ENCODE results near the gene ENPP7.

Gene ENPP7

DNA sequence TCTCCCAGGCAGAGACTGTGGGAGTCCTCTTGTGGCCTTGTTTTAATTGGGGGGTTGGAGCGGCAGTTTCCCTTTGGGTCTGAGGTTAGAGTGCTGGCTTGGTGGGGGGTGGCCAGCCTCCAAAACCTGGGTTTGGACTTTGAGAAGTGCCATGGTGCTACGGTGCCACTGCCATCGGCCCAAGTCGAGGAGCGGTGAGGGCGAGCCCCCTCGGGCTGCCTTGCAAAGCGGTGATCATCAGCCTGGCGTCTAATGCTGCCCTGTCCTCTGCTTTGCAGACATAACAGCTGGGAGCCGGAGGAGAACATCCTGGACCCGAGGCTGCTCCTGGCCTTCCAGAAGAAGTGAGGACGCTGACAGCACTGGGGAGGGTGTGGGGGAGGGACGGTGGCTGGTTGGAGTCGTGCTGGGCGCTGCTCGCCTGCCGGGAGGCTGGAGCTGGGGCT, 48.4 kb downstream of the ENPP7 start:
- TF ChIP-seq, protein P1, sequence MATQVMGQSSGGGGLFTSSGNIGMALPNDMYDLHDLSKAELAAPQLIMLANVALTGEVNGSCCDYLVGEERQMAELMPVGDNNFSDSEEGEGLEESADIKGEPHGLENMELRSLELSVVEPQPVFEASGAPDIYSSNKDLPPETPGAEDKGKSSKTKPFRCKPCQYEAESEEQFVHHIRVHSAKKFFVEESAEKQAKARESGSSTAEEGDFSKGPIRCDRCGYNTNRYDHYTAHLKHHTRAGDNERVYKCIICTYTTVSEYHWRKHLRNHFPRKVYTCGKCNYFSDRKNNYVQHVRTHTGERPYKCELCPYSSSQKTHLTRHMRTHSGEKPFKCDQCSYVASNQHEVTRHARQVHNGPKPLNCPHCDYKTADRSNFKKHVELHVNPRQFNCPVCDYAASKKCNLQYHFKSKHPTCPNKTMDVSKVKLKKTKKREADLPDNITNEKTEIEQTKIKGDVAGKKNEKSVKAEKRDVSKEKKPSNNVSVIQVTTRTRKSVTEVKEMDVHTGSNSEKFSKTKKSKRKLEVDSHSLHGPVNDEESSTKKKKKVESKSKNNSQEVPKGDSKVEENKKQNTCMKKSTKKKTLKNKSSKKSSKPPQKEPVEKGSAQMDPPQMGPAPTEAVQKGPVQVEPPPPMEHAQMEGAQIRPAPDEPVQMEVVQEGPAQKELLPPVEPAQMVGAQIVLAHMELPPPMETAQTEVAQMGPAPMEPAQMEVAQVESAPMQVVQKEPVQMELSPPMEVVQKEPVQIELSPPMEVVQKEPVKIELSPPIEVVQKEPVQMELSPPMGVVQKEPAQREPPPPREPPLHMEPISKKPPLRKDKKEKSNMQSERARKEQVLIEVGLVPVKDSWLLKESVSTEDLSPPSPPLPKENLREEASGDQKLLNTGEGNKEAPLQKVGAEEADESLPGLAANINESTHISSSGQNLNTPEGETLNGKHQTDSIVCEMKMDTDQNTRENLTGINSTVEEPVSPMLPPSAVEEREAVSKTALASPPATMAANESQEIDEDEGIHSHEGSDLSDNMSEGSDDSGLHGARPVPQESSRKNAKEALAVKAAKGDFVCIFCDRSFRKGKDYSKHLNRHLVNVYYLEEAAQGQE (IDR thresholded peaks at IDR 0.05; ENCODE audit: insufficient read depth in 1 of 2, low read depth in 2 of 2, low read length in 2 of 2) = no peak
- TF ChIP-seq POLR2AphosphoS5 (IDR thresholded peaks at IDR 0.05; ENCODE audit: low read depth, low read length) = no peak
- no peak for TF ChIP-seq TAF1 (IDR thresholded peaks at IDR 0.05; ENCODE audit: borderline replicate concordance, insufficient read depth, low read length)
- no peak for TF ChIP-seq SIN3A (IDR thresholded peaks at IDR 0.05; ENCODE audit: borderline replicate concordance, insufficient read depth, low read length)
- TF ChIP-seq FOXP2 (optimal IDR thresholded peaks at IDR 0.05; ENCODE audit: borderline replicate concordance, extremely low read depth, extremely low read length, insufficient read depth) = no peak

DNA sequence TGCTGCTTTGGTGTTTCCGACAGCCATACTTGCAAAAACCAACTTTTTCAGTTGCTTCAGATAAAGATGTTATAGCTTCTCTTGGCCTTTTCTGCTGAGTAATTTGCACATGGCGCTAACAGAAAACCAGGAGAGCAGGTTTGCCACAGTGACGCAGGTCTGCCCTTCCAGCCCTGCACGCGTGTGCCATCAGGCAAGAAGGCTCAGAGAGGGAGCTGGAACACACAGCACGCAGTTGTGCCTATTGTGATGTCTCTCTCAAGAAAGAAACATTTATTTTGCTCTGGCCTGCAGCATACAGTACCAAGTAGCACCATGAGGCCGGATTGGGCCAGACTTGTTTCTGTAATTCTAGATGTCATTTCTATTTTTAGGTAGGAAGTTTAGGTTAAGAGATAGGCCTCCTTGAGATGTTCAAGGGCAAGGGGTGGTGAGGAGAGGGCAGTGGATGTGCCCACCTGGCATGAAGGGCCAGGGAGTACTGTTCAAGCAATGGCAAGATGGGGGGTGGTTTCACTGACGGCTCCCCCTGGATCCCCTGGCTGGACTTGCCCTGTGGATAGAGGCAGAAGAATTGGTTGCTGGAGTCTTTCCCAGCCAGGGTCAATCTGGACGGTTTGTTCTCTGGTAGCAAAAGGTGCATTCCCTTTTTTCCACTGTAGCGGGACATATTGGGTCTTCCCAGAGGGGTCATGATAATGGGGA, 49.1 kb downstream of the ENPP7 start:
- TF ChIP-seq SIN3A (IDR thresholded peaks at IDR 0.05; ENCODE audit: borderline replicate concordance, insufficient read depth, low read length) (no peak), POLR2AphosphoS5 (IDR thresholded peaks at IDR 0.05; ENCODE audit: low read depth, low read length) (no peak), TAF1 (IDR thresholded peaks at IDR 0.05; ENCODE audit: borderline replicate concordance, insufficient read depth, low read length) (no peak), FOXP2 (optimal IDR thresholded peaks at IDR 0.05; ENCODE audit: borderline replicate concordance, extremely low read depth, extremely low read length, insufficient read depth) (no peak)
- TF ChIP-seq, protein P1 (IDR thresholded peaks at IDR 0.05; ENCODE audit: insufficient read depth in 1 of 2, low read depth in 2 of 2, low read length in 2 of 2) = no peak

DNA sequence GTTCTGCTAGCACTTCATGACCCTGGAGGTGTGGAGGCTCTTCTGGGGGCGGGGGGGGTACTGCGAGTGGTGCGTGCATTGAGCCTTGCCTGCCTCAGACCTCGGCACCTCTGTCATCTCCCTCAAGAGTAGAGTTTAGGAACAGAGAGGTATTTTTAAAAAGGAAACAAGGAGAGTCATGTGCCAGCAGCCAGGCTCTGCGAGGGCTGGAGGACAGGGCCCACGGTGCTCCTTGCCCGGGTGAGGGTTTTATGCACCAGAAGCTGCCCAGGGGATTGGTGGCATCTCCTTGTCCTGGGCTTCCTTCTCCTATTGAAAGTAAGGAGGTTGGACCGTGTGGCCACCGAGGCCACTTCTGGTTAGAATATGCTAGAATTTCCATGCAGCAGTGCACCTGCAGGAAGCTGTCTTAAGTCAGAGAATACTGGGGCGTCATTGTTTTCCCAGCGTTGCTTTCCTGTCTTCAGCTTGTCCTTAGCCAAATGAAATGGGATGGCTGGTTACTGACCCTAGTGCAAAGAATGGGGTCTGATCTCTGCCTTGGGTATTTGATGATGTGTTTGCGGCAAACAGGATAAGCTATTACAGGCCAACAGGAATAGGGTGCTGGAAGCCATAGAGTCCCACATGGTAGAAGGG, 50.4 kb downstream of the ENPP7 start:
- no peak for TF ChIP-seq TAF1 (IDR thresholded peaks at IDR 0.05; ENCODE audit: borderline replicate concordance, insufficient read depth, low read length)
- no peak for TF ChIP-seq SIN3A (IDR thresholded peaks at IDR 0.05; ENCODE audit: borderline replicate concordance, insufficient read depth, low read length)
- TF ChIP-seq FOXP2 (optimal IDR thresholded peaks at IDR 0.05; ENCODE audit: borderline replicate concordance, extremely low read depth, extremely low read length, insufficient read depth) = no peak
- TF ChIP-seq, protein P1 (IDR thresholded peaks at IDR 0.05; ENCODE audit: insufficient read depth in 1 of 2, low read depth in 2 of 2, low read length in 2 of 2) = no peak
- TF ChIP-seq POLR2AphosphoS5 (IDR thresholded peaks at IDR 0.05; ENCODE audit: low read depth, low read length) = no peak

DNA sequence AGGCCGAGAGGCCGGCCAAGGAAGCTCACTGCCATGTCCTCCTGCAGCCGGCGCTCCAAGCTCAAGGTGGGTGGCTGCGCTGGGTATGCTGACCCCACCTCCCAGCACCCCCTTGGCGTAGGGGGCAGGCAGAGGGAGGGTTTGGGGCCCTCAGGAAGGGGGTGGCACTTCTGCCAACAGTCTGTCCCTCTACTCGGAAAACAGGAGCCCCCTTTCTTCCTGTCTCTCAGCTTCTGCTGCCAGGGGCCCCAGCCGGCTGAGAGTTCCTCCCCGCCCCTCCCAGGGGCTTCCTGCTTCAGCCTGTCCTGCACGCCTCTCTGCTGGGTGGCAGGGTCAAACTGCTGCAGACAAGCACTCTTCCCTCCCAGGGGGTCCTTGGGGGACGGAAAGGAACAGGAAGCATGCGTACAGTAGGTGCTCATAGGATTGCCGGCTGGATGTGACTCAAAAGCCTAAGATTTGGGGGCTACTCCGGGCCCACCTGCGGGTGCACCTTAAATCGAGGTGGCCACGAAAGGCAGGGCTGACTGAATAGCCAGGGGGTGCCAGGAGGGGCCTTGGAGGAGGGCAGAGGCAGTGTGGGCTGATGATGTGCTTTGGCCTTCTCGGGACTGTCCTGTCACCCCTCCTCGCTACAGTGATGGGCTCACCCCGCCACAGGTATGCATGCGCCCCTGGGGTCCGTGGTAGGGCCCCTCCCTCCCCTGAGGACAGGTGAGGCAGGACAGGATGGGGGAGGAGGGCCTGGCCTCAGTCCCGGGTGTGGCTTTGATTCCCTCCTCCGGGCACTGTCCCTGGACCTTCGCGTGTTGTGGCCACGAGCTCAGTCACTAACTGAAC, 51.2 kb downstream of the ENPP7 start:
- no peak for TF ChIP-seq POLR2AphosphoS5 (IDR thresholded peaks at IDR 0.05; ENCODE audit: low read depth, low read length)
- TF ChIP-seq SIN3A (IDR thresholded peaks at IDR 0.05; ENCODE audit: borderline replicate concordance, insufficient read depth, low read length) = no peak
- TF ChIP-seq FOXP2 (optimal IDR thresholded peaks at IDR 0.05; ENCODE audit: borderline replicate concordance, extremely low read depth, extremely low read length, insufficient read depth) = no peak
- TF ChIP-seq TAF1 (IDR thresholded peaks at IDR 0.05; ENCODE audit: borderline replicate concordance, insufficient read depth, low read length) = no peak
- TF ChIP-seq, protein P1 (IDR thresholded peaks at IDR 0.05; ENCODE audit: insufficient read depth in 1 of 2, low read depth in 2 of 2, low read length in 2 of 2) = no peak
